ENCODE results near the gene PAX5. TPM values are rescaled to one million over a fixed set of nuclear protein-coding genes. Genes with fewer than 3 reads are reported as not detected.

Gene PAX5
- total RNA-seq, 1 experiment from 2014 or later = not detected

GRCh38 chr9:37004424-37004935 lies 29.6 kb downstream of the PAX5 start:
- POLR2A ChIA-PET (ENCODE audit: unreplicated experiment) = no interaction called here
- Histone ChIP-seq H3K27ac (no peak overlapping the region), H3K79me2 (ENCODE audit: low read depth) (no peaks in the 10 kb centered on the region), H3K36me3 (ENCODE audit: low read depth) (no peaks in the 10 kb centered on the region), H3K9me3 (ENCODE audit: insufficient read depth, low read depth) (no peaks in the 10 kb centered on the region), H3K27me3 (ENCODE audit: insufficient read depth, low read depth) (peaks cover 31% of the 10 kb centered on the region), H3F3A (ENCODE audit: insufficient read depth, low read depth) (no peaks in the 10 kb centered on the region), H2AFZ (no peak overlapping the region), H3K4me3 (no peak overlapping the region), H3K4me1 (replicated peaks; ENCODE audit: insufficient read depth) (no peaks in the 10 kb centered on the region), H3K4me2 (no peak overlapping the region), H4K20me1 (ENCODE audit: insufficient read depth) (no peaks in the 10 kb centered on the region), H3K9me2 (ENCODE audit: insufficient read depth) (no peaks in the 10 kb centered on the region)
- CTCF ChIA-PET = no interaction called here
- no peak for TF ChIP-seq EZH2 (IDR thresholded peaks at IDR 0.05; ENCODE audit: low read depth)
- TF ChIP-seq, protein P1, sequence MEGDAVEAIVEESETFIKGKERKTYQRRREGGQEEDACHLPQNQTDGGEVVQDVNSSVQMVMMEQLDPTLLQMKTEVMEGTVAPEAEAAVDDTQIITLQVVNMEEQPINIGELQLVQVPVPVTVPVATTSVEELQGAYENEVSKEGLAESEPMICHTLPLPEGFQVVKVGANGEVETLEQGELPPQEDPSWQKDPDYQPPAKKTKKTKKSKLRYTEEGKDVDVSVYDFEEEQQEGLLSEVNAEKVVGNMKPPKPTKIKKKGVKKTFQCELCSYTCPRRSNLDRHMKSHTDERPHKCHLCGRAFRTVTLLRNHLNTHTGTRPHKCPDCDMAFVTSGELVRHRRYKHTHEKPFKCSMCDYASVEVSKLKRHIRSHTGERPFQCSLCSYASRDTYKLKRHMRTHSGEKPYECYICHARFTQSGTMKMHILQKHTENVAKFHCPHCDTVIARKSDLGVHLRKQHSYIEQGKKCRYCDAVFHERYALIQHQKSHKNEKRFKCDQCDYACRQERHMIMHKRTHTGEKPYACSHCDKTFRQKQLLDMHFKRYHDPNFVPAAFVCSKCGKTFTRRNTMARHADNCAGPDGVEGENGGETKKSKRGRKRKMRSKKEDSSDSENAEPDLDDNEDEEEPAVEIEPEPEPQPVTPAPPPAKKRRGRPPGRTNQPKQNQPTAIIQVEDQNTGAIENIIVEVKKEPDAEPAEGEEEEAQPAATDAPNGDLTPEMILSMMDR (conservative IDR thresholded peaks at IDR 0.05) = no peak
- intact Hi-C loops (cut with micrococcal nuclease; ENCODE audit: unreplicated experiment) = no loop called here
- BruUV-seq (replicated peaks) = no TSS peak
- no peak for DNase-seq

- Histone ChIP-seq H3K27me3 (ENCODE audit: insufficient read depth, low read depth) (peaks cover 21% of the 10 kb centered on the region), H4K20me1 (ENCODE audit: insufficient read depth) (no peaks in the 10 kb centered on the region), H3K4me2 (no peak overlapping the region), H3K36me3 (ENCODE audit: low read depth) (no peaks in the 10 kb centered on the region), H3F3A (ENCODE audit: insufficient read depth, low read depth) (no peaks in the 10 kb centered on the region), H3K79me2 (ENCODE audit: low read depth) (no peaks in the 10 kb centered on the region), H3K9me3 (ENCODE audit: insufficient read depth, low read depth) (no peaks in the 10 kb centered on the region), H3K4me1 (replicated peaks; ENCODE audit: insufficient read depth) (no peaks in the 10 kb centered on the region), H2AFZ (no peak overlapping the region), H3K27ac (no peak overlapping the region), H3K9me2 (ENCODE audit: insufficient read depth) (no peaks in the 10 kb centered on the region), H3K4me3 (no peak overlapping the region)
- no peak for DNase-seq
- BruUV-seq (replicated peaks) = no TSS peak
- no peak for TF ChIP-seq EZH2 (IDR thresholded peaks at IDR 0.05; ENCODE audit: low read depth)
- TF ChIP-seq, protein P1 (conservative IDR thresholded peaks at IDR 0.05) = no peak
- CTCF ChIA-PET = no interaction called here
- intact Hi-C loops (cut with micrococcal nuclease; ENCODE audit: unreplicated experiment) = no loop called here
- POLR2A ChIA-PET (ENCODE audit: unreplicated experiment) = interaction anchor here (0.8 kb wide), 1 partner anchor 11 kb away, joined by 7 read pairs; no protein-coding TSS in a partner anchor
Measured at GRCh38 chr9:37002413-37003217, 31.5 kb downstream of the PAX5 start.

DNA sequence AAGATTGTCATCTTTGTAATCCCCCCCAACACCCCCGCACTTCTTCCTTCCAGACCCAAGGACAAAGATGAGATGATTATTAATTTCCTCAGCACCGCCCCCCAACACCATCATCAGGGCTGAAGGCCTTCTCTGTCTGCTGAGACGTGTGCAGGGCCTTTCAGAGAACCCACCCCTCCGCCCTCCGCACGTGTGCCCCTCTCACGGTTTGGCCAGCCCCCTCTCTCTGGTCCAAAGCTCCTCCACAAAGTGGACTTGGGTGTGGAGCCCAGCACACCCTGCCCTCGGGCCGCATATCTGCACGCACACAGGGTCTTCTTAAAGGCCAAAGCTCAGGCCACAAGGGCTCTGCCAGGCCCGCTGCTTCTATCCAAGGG lies 32.0 kb downstream of the PAX5 start:
- no peaks in the 10 kb centered on the region for H3K36me3 ChIP-seq (ENCODE audit: low read depth)
- no peaks in the 10 kb centered on the region for H3K9me2 ChIP-seq (ENCODE audit: insufficient read depth)
- H4K20me1 ChIP-seq (ENCODE audit: insufficient read depth) = no peaks in the 10 kb centered on the region
- H3K4me3 ChIP-seq = no peak overlapping the region
- DNase-seq = no peak
- H3K79me2 ChIP-seq (ENCODE audit: low read depth) = no peaks in the 10 kb centered on the region
- H3K27ac ChIP-seq = no peak overlapping the region
- no peaks in the 10 kb centered on the region for H3F3A ChIP-seq (ENCODE audit: insufficient read depth, low read depth)
- H3K4me2 ChIP-seq = no peak overlapping the region
- no peak overlapping the region for H2AFZ ChIP-seq
- no peak for TF ChIP-seq EZH2 (IDR thresholded peaks at IDR 0.05; ENCODE audit: low read depth)
- TF ChIP-seq, protein P1 (conservative IDR thresholded peaks at IDR 0.05) = no peak
- H3K9me3 ChIP-seq (ENCODE audit: insufficient read depth, low read depth) = no peaks in the 10 kb centered on the region
- H3K27me3 ChIP-seq (ENCODE audit: insufficient read depth, low read depth) = peaks cover 15% of the 10 kb centered on the region
- no TSS peak for BruUV-seq (replicated peaks)
- intact Hi-C loops (cut with micrococcal nuclease; ENCODE audit: unreplicated experiment) = no loop called here
- no peaks in the 10 kb centered on the region; the same call in 1 of the 2 replicates for H3K4me1 ChIP-seq (replicated peaks; ENCODE audit: insufficient read depth)
- CTCF ChIA-PET = no interaction called here
- POLR2A ChIA-PET (ENCODE audit: unreplicated experiment) = no interaction called here
